NCI-H146 (cell line): ENCODE results near the gene NDE1.
A peak's percentile ranks its signal among the peaks of the same experiment; 100 is the strongest.
"Not testable (repeated sequence)": the region's sequence is repeated elsewhere in the genome, so short reads cannot be mapped to it uniquely, and the experiment has no call there.

Source experiments
- DNase-seq: peaks from one replicate; lab custom pipeline; 2025; lab: John Stamatoyannopoulos, UW

NDE1 gene

DNA sequence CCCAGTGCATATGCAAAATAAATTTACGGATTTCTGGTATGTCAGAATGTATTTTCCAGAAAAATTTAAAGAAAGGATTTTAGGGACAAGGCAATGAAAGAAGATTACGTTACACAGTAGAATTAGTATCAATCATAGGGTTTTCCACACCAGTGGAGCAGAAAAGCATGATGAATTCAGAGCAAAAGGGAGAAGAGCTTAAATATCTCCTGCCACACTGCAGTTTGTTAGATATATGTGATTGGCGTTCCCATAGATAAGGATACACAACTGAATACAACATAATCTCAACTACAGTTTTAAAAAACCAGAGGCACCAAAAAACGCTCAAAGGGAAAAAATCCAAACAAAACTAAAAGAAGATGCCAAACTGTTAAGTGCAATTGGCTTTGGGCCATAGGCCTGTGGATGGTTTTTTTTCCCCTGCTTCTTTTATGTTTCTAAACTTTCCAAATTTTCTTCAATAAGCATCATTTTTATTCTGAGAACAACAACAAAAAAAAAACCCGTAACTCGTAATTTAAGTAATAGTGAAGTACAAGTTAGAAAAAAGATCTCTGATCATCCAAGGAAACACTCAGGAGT, 29.3 kb upstream of the NDE1 start:
- no peak for DNase-seq

DNA sequence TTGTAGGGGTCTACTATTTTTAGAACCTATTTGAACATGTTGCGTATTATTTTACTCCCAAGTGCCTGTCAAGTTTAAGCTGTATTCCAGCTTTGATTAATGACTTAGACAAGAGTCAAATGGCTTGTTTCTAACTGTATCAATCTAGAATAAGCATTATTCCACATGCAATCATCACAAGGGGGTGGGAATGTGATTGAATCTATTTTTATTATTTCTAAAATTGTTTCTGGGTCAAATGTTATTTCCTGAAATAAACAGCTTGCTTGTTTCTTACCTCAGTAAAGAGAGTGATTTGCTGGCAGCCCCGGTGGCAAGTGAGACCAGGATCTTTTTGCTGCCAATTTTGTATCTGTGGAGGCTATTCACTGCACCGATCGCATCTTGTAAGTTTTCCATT, 28.6 kb upstream of the NDE1 start:
- no peak for DNase-seq

DNA sequence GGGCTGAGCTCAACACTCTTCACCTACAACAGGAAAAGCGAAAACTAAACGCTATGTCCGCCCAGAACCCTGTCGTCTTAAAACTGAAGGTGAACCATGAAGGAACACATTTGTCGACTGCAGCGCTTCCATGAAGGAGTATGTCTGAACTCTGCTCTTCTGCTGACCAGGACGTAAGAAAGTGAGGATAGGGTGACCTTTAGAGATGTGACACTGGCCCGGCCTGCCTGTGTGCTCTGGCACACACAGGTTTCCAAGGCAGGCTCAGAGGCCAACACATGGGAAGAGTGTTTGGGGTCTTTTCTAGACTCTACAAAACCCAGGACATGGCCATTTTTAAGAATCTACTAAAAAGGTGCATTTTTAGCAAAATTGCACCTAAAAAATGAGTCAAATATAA, 28.2 kb upstream of the NDE1 start:
- no peak for DNase-seq

DNA sequence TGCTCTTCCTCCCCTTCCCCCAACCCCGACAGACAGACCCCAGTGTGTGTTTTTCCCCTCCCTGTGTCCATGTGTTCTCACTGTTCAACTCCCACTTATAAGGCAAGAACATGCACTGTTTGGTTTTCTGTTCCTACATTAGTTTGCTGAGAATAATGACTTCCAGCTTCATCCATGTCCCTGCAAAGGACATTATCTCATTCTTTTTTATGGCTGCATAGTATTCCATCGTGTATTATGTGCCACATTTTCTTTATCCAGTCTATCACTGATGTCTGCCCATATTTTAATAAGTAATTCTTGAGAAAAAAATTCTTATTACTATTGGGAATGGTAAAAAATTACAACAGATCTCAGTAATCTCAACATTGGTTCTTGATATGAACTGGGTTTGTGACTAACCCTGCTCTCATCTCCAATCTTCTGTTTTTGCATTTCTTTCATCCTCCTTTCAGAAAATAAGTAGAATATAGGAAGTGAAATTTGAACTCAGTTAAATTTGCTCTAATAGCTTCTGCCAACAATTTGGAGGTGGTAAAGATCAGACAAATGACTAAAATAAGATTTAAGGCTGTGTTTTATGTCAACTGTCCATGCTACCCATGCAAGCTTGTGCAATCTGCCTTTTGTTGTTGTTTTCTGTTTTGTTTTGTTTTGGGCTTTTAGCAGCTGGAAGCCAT, 18.2 kb upstream of the NDE1 start:
- no peak for DNase-seq

DNA sequence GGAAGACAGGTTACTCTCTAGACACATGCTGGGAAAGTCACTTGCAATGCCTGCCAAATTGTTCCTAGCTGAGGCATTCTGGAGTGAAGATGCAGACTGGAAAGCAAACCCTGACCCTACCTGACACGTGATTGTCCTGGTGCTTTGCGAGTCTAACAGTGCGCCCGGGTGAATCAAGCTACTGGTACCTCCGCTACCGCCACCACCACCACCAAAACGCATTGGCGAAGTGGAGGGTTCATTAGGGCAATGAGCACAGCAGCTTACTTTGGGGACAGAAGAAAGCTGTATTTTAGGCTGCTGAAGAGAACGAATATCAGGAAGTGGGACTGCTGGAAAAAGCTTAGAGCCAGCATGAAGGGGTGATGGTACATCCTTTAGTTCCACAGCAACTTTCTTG, 14.1 kb upstream of the NDE1 start:
- no peak for DNase-seq

DNA sequence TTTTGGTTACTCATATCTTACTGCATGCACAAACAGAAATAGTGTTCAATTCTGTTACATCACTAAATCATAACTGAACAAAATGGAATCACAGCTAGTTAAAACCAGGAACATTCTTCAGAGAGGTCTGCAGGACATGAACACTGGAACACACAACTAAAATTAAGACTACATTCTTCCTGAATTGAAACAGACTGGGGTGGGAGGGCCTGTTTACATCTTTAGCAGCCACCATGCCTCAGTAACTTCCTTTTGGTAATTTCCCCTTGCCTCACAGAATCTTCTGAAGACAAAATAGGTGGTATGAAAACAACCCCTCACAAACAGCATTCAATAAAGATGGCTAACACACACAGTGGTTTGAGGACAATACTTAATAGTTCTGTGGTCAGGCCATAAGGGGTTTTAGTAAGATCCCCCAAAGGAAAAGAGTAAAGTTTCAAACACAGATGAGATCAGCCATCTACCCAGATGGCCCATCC, 13.6 kb upstream of the NDE1 start:
- no peak for DNase-seq

DNA sequence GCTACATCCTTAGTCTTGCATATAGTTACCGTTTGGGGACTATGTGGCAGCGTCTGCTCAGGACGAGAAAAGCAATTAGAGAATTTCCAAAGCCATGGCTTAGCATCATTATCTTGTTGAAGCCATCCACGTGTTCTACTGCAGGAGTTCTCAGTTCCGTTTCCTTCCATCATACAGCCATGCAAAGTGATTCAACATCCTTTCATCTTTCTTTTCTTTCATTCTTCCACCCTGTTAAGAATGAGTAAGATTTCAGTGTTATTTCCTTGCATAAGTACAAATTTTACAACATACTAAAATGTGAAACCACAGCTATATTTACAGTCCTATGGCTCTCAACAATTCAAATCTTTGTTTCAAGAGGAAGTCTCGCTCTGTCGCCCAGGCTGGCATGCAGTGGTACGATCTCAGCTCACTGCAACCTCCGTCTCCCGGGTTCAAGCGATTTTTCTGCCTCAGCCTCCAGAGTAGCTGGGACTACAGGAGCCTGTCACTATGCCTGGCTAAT, 10.9 kb upstream of the NDE1 start:
- no peak for DNase-seq

DNA sequence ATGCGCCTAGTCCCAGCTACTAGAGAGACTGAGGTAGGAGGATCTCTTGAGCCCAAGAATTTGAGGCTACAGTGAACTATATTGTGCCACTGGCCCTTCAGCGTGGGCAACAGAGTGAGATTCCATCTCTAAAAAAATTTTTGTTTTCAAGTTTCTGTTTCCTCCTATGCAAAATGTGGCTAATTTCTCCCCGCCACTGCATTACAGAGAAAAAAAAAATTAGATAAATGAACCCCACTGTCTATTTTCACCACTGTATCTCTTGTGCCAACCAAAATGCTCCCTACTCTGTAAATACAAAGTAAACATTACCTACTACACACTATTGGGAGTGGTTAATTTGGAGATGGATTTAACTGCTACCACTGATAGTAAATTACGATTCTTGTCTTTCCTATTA, 9.1 kb upstream of the NDE1 start:
- no peak for DNase-seq

DNA sequence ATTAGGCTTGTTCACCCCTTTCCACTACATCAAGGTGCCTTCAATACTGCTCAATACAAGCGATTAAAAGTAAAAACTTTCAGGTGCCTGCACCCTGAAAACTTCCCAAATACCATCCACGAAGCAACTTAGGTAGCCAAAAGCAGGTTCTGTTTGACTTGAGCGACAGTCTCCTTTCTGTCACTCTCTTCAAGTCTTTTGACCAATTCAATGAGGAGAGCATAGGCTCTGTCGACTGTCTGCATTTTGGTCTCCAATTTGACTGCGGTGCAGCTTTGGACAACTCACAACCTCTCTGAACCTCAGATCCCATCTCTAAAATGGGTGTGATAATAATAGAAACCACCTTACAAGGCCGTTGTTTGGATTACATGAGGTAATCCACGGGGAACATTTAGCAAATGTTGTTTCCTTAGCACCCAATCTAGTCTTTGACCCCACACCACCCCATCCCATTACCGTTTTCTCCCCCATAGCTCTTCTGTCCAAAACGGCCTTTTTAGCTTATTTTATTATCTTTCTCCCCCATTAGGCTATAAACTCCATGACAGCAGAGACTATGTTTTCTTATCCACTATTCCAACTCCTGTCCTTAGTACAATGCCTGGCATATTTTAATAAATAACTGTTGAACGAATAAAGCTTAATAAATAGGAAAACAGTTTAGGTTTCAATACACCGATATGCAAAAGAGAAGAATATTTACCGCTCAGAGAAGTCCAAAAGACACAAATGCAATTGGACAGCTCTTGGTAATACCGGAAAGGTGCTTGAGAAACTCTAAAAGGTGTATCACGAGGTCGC, 8.1 kb upstream of the NDE1 start:
- DNase-seq = no peak

DNA sequence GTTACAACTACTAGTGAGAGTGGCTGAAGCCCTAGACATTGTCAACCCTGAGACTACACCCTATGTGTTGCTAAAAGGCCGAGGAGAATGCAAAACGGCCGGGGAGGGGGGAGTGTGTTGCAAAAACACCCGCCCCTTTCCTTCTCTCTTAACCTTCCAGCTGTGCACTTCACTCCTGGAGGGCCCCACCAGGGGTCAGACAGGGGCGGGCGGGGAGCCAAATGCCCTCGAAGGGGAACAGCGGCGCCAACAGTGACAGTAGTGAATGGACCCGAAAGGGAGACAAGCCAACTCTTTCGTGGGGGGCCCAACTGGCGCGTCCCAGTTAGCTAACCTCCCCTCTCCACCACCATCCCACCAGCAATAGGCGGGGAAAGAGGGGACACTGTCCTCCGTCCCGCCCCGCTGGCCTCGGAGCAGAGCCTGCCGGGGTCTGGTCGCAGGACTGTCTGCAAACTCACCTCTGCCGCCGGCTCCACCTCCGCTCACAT, 7.4 kb upstream of the NDE1 start:
- peak; percentile 85 for DNase-seq

DNA sequence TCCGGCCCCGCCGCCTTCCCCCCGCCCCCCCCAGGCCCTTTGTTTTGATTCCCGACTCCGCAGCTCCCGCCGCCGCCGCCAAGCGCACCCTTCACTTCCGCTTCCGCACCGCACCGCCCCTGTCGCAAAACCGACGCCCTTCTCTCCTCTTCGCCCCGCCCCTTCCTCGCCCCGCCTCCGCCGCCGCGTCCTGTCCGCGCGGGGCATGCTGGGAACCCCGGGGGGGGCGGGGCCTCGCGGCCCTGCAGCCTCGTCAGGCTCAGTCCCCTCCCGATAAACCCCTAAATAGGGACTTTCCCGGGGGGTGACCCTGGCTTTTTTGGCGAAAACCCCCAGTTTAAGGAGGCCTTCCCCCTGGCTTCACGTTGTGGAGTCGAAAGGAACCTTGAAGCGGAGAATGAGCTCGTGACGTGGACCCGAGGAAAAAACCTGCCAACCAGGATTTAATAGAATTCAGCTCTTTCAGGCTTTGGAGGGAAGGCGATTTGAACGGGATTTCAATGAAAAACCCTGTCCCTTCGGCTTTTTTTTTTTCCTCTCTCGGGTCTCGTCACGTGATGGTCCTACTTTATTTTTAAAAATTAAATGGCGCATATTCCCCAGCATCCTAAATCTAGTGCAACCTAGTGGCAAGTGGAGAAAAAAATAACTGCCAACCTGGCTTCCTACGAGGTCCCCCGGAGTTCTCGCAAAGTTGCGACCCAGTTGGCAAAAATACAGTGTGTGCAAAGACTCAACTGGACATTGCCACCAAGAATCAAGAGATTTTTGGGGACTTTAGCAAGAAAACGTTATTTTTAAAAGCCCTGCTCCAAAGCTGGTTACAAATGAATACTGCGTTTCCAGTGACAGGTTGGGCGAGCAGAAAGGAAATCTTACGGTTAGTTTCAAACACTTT, 6.7 kb upstream of the NDE1 start, which contains the start of gene MARF1:
MARF1 (minus strand) TSS at position 107 of the 898 bp plus-strand sequence. CDS start 3,921 bp downstream, outside the sequence.
- DNase-seq = peak; percentile 98

DNA sequence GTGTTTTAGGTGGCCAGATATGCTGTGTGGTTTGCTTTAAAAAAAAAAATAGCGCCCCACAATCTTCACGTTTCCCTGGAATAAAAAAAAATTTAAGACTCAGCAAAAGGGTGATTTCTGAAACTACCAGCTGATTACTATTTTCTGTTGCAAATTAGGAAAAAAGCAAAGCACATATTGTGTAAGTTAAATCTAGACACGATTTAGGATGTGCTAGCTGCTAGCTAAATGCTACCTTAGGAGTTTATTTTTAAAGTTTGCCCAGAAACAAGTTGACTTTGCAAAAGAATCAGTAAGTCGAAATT, 6.1 kb upstream of the NDE1 start:
- no peak for DNase-seq

DNA sequence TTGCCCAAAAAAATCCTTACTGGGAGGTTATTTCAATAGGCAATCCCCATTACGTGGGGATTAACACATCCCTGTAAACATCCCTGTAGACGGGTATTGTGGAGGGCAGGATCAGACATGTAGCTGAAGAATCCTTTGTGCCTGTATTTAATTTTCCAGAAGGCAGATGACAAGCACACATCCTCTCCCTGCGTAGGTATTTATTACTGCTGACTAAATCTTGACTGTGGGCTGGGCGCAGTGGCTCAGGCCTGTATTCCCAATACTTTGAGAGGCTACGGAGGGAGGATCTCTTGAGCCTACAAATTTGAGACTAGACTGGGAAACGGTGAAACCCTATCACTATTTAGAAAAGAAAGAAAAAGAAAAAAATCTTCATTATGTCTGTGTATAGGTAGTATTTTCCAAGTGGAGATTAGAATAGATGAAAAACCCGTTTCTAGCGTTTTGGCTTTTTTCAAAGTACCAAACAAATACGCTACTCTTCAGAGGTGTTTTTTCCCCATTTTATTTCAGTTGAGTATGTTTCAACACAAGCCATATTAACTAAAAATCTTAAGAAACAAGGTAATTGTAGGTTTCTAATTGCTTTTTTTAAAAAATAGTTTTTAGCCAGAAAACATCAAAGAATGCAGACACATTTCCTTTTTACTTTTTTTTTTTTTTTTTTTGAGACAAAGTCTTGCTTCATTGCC, 5.6 kb upstream of the NDE1 start:
- DNase-seq = peak; percentile 96

DNA sequence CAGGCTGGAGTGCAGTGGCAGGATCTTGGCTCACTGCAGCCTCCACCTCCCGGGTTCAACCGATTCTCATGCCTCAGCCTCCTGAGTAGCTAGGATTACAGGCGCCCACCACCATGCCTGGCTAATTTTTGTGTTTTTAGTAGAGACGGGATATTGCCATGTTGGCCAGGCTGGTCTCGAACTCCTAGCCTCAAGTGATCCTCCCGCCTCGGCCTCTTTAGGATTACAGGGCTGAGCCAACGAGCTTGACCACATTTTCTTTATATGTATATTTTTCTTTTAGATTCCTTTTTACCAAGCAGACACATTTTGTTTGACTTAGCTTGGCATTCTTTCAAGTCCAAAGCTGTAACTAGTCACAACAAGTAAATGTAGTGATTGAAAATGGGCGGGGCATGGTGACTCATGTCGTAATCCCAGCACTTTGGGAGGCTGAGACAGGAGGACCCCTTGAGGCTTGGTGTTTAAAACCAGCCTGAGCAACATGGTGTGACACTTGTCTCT, 5.0 kb upstream of the NDE1 start:
- peak; percentile 16 for DNase-seq

DNA sequence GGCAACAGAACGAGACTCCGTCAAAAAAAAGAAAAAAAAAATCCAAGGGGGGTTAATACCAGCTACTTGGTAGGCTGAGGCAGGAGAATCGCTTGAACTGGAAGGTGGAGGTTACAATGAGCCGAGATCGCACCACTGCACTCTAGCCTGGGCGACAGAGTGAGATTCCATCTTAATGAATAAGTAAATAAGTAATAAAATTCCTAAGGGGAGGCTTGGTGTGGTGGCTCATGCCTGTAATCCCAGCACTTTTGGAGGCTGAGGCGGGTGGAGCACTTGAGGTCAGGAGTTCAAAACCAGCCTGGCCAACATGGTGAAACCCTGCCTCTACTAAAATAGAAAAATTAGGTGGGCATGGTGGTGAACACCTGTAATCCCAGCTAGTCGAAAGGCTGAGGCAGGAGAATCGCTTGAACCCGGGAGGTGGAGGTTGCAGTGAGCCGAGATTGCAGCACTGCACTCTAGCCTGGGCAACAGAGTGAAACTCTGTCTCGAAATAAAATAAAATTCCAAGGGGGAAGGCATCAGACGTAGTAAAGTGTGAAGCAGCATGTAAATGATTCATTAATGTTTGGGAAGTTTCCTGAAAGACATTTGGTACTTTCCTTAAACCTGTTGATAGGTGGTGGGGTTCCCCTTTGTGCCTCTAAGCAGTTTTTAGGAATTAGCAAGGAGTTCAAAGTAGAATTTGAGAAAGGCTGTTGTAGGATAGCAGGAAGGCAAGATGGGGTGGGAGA, 3.3 kb upstream of the NDE1 start:
- DNase-seq = not testable (repeated sequence)

DNA sequence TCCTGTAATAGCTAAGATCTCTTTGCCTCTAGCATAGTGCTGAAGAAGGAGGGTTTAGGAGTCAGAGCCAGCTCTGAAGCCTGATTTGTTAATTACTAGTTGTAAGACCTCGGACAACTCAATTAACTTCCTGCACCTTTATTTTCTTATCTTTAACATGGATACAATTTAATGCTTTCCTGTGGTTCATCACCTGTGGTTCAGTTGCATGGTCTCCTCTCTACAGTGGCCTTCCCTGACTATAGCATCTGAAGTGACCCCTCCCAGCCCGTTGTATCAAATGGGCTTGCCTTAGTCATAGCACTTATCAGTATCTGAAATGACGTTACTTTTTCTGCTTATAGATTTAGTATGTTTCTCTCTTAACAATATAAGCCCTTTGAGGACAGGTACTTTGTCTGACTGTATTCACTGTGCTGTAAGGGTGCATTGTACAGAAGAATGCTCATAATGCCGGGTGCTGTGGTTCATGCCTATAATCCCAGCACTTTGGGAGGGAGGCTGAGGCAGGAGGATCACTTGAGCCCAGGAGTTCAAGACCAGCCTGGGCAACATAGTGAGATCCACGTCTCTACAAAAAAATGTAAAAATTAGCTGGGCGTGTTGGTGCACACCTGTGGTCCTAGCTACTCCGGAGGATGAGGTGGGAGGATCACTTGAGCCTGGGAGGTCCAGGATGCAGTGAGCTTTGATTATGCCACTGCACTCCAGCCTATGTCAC, 2.6 kb upstream of the NDE1 start:
- DNase-seq = peak; percentile 16

DNA sequence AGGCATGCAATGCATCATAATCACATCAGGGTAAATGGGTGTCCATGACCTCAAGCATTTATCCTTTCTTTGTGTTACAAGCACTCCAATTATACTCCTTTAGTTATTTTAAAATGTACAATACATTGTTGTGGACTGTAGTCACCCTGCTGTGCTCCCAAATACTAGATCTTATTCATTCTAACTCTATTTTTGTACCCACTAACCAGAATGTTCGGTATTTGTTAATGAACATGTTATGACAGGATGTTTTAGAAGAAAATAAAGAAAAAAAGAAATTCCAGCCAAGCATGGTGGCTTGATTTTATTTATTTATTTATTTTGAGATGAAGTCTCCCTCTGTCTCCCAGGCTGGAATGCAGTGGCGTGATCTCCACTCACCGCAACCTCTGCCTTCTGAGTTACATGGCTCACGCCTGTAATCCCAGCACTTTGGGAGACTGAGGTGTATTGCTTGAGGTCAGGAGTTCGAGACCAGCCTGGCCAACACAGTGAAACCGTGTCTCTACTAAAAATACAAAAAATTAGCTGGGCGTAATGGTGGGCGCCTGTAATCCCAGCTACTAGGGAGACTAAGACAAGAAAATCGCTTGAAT, 1.8 kb upstream of the NDE1 start:
- DNase-seq = no peak

DNA sequence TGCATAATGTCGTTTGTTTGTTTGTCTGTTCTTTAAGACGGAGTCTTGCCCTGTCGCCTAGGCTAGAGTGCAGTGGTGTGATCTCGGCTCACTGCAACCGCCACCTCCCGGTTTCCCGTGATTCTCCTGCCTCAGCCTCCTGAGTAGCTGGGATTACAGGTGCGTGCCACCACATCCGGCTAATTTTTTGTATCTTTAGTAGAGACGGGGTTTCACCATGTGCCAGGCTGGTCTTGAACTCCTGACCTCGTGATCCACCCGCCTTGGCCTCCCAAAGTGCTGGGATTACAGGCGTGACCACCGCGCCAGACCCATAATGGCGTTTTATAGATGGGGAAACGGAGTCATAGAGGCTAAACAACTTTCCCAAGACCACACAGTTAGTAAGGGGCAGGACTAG, 734 bp upstream of the NDE1 start:
- DNase-seq = not testable (repeated sequence)

DNA sequence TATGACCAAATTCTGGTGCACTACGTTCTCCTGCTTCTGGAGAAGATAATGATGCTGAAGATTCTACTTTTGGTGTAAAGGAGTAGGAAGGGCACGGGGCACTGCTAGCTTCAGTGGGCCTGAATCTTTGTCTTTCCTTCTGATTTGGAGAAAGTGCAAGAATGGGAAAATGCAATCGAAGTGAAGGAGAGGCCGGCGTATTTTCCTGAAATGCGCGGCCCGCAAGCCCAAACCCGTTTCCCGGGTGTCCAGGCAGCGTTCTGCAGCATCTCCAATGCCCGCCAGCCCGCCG, 372 bp upstream of the NDE1 start:
- no peak for DNase-seq
